Fibroblast of skin of back (primary cell): ENCODE data around the gene ADAMTS8.

ENCODE experiments used
- DNase-seq: peaks from one replicate; pipeline ENCODE4 v3.0.0-alpha.2; 2013

ADAMTS8 gene

GRCh38 chr11:130391711-130392110 lies 36.7 kb downstream of the ADAMTS8 start:
- no peak for DNase-seq

- peak; percentile 68 for DNase-seq
Observed at GRCh38 chr11:130390071-130390758, 38.2 kb downstream of the ADAMTS8 start.

- DNase-seq, result peak; percentile 37
Observed at GRCh38 chr11:130389335-130389935, 39.0 kb downstream of the ADAMTS8 start.

- DNase-seq, result no peak
Observed at GRCh38 chr11:130388607-130389205, 39.7 kb downstream of the ADAMTS8 start.

- DNase-seq, result peak; percentile 73
Observed at GRCh38 chr11:130386056-130386455, 42.4 kb downstream of the ADAMTS8 start.

GRCh38 chr11:130383344-130384211 lies 44.8 kb downstream of the ADAMTS8 start:
- DNase-seq, result peak; percentile 97

GRCh38 chr11:130381317-130381716 lies 47.1 kb downstream of the ADAMTS8 start:
- DNase-seq, result no peak

- DNase-seq, result no peak
Observed at GRCh38 chr11:130380778-130381177, 47.6 kb downstream of the ADAMTS8 start.

- DNase-seq, result no peak
Observed at GRCh38 chr11:130379276-130379675, 49.1 kb downstream of the ADAMTS8 start.

GRCh38 chr11:130370845-130371590 lies 57.4 kb downstream of the ADAMTS8 start:
- no peak for DNase-seq

- DNase-seq, result no peak
Observed at GRCh38 chr11:130369713-130370112, 58.7 kb downstream of the ADAMTS8 start.

- no peak for DNase-seq
Observed at GRCh38 chr11:130369141-130369691, 59.2 kb downstream of the ADAMTS8 start.

GRCh38 chr11:130359419-130359818 lies 69.0 kb downstream of the ADAMTS8 start:
- DNase-seq, result no peak

GRCh38 chr11:130358398-130358797 lies 70.0 kb downstream of the ADAMTS8 start:
- no peak for DNase-seq
